Measurements from ENCODE around the gene ZNF22.

ZNF22 gene

GRCh38 chr10:44977287-44978212, 23.2 kb upstream of the ZNF22 start:
- DNase-seq (ENCODE audit: low spot score), result no peak

GRCh38 chr10:44978213-44978569, 22.5 kb upstream of the ZNF22 start:
- DNase-seq (ENCODE audit: low spot score), result no peak

GRCh38 chr10:44978570-44979280, 22.0 kb upstream of the ZNF22 start, which contains the start of gene DEPP1:
TSS of gene DEPP1 (minus strand) at chr10:44978809. CDS start at chr10:44978030, 779 bp downstream.
- DNase-seq (ENCODE audit: low spot score), result peak; percentile 86

- no peak for DNase-seq (ENCODE audit: low spot score)
Measured at GRCh38 chr10:44979281-44980191, 21.2 kb upstream of the ZNF22 start.

GRCh38 chr10:44980309-44981171, 20.2 kb upstream of the ZNF22 start:
- no peak for DNase-seq (ENCODE audit: low spot score)

GRCh38 chr10:44981172-44982113, 19.3 kb upstream of the ZNF22 start:
- peak; percentile 83 for DNase-seq (ENCODE audit: low spot score)

GRCh38 chr10:44982114-44982460, 18.6 kb upstream of the ZNF22 start:
- DNase-seq (ENCODE audit: low spot score), result no peak

- no peak for DNase-seq (ENCODE audit: low spot score)
Measured at GRCh38 chr10:44982496-44982895, 18.2 kb upstream of the ZNF22 start.

GRCh38 chr10:44983066-44983894, 17.4 kb upstream of the ZNF22 start:
- no peak for DNase-seq (ENCODE audit: low spot score)

GRCh38 chr10:44983895-44984278, 16.8 kb upstream of the ZNF22 start:
- no peak for DNase-seq (ENCODE audit: low spot score)

GRCh38 chr10:44984671-44985101, 16.0 kb upstream of the ZNF22 start:
- DNase-seq (ENCODE audit: low spot score), result no peak

- peak; percentile 31 for DNase-seq (ENCODE audit: low spot score)
Measured at GRCh38 chr10:44985175-44985681, 15.5 kb upstream of the ZNF22 start.

- DNase-seq (ENCODE audit: low spot score), result no peak
Measured at GRCh38 chr10:44986179-44986578, 14.5 kb upstream of the ZNF22 start.

- no peak for DNase-seq (ENCODE audit: low spot score)
Measured at GRCh38 chr10:44986670-44987069, 14.1 kb upstream of the ZNF22 start.

GRCh38 chr10:44988957-44989585, 11.7 kb upstream of the ZNF22 start:
- DNase-seq (ENCODE audit: low spot score), result no peak

GRCh38 chr10:44989597-44990301, 11.0 kb upstream of the ZNF22 start:
- DNase-seq (ENCODE audit: low spot score), result no peak

GRCh38 chr10:44990302-44990655, 10.4 kb upstream of the ZNF22 start:
- DNase-seq (ENCODE audit: low spot score), result no peak

GRCh38 chr10:44990965-44991364, 9.8 kb upstream of the ZNF22 start:
- no peak for DNase-seq (ENCODE audit: low spot score)

Measured in AG08396 (cell line).